GM19025 (cell line): Measurements from ENCODE around the gene TSPAN17.
A peak's percentile ranks its signal among the peaks of the same experiment; 100 is the strongest.
"Not testable (repeated sequence)": the region's sequence is repeated elsewhere in the genome, so short reads cannot be mapped to it uniquely, and the experiment has no call there.

Source experiments
- ATAC-seq: cut with Tn5 transposase; IDR thresholded peaks from one replicate; pipeline ENCODE4 v1.9.1; 2021; ENCODE audit warnings: mild to moderate bottlenecking, low read depth, moderate library complexity; ENCODE audit not compliant: unreplicated experiment

The TSPAN17 gene

GRCh38 chr5:176676361-176676824 is 29.1 kb downstream of the TSPAN17 start:
- peak; percentile 75 for ATAC-seq

- ATAC-seq: no peak
Observed at GRCh38 chr5:176677209-176677939, 30.1 kb downstream of the TSPAN17 start.

GRCh38 chr5:176678584-176678983 is 31.3 kb downstream of the TSPAN17 start:
- ATAC-seq: no peak

- no peak for ATAC-seq
Observed at GRCh38 chr5:176679365-176680225, 32.3 kb downstream of the TSPAN17 start.

- ATAC-seq: no peak
Observed at GRCh38 chr5:176680226-176680563, 32.9 kb downstream of the TSPAN17 start.

GRCh38 chr5:176682016-176682531 is 34.8 kb downstream of the TSPAN17 start:
- no peak for ATAC-seq

GRCh38 chr5:176685010-176685409 is 37.7 kb downstream of the TSPAN17 start:
- ATAC-seq: no peak

- no peak for ATAC-seq
Observed at GRCh38 chr5:176687247-176687646, 40.0 kb downstream of the TSPAN17 start.

GRCh38 chr5:176687881-176688280 is 40.6 kb downstream of the TSPAN17 start:
- ATAC-seq: no peak

- no peak for ATAC-seq
Observed at GRCh38 chr5:176690911-176691310, 43.6 kb downstream of the TSPAN17 start.

GRCh38 chr5:176691524-176691923 is 44.2 kb downstream of the TSPAN17 start:
- ATAC-seq: no peak

- no peak for ATAC-seq
Observed at GRCh38 chr5:176692326-176692725, 45.0 kb downstream of the TSPAN17 start.

- ATAC-seq: no peak
Observed at GRCh38 chr5:176692839-176693476, 45.7 kb downstream of the TSPAN17 start.

- no peak for ATAC-seq
Observed at GRCh38 chr5:176693477-176693851, 46.2 kb downstream of the TSPAN17 start.

- ATAC-seq: no peak
Observed at GRCh38 chr5:176694146-176694545, 46.9 kb downstream of the TSPAN17 start.

- no peak for ATAC-seq
Observed at GRCh38 chr5:176694631-176695030, 47.3 kb downstream of the TSPAN17 start.

- ATAC-seq: no peak
Observed at GRCh38 chr5:176695073-176695472, 47.8 kb downstream of the TSPAN17 start.

GRCh38 chr5:176697267-176697933 is 50.1 kb downstream of the TSPAN17 start:
- ATAC-seq: no peak

GRCh38 chr5:176697934-176698538 is 50.8 kb downstream of the TSPAN17 start:
- no peak for ATAC-seq

GRCh38 chr5:176699446-176699845 is 52.2 kb downstream of the TSPAN17 start:
- ATAC-seq: not testable (repeated sequence)
